GM19328 (cell line): ENCODE measurements around the gene TSPAN4.

ENCODE experiments used
- ATAC-seq: cut with Tn5 transposase; IDR thresholded peaks from one replicate; pipeline ENCODE4 v1.9.1; 2021; ENCODE audit warnings: mild to moderate bottlenecking, moderate library complexity; ENCODE audit not compliant: unreplicated experiment

The TSPAN4 gene

DNA sequence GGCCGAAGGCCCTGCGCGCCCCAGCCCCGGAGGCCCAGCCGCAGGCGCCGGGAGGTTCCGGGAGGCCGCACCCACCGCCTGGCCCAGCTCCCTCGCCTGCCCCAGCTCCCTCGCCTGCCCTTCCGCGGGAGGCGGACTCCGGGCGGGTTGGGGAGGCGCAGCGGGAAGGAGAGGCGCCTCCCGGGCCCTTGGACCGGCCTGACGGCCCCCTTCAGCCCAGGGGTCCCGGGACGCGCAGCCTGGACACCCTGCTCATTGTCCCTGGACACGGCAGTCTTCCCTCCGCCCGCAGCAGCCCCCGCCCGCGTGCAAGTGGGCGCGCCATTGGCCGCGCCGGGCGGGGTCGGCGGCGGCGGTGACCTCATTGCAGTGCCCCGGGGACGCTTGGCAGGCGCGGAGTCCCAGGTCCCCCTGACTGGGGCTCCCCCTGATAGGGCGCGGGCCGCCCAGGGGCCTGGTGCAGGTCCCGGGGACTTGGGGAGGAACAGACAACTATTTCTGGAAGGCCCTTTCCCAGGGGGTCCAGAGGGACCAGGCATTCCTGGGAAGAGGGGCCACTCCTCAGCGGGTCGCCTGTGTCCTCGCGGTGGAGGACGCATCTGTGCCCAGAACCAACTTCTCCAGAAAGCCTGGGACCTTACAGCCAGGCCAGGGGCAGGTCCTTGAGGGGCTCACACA lies 9.4 kb upstream of the TSPAN4 start:
- no peak for ATAC-seq

- no peak for ATAC-seq
Measured at GRCh38 chr11:833849-834311, 8.8 kb upstream of the TSPAN4 start.

GRCh38 chr11:834371-835316 lies 8.0 kb upstream of the TSPAN4 start:
- no peak for ATAC-seq

DNA sequence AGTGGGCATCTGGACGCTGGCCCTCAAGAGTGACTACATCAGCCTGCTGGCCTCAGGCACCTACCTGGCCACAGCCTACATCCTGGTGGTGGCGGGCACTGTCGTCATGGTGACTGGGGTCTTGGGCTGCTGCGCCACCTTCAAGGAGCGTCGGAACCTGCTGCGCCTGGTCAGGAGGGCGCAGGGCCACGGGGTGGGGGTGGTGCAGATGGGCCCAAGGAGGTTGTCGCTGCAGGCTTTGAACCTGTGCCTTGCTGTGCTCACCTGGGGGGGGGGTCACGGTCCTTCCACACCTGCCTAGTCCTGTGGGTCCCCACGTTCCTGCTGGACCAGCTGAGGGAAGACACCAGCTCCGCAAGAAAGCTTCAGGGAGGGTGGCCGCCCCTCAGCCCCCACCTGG lies 6.4 kb upstream of the TSPAN4 start:
- ATAC-seq: no peak

DNA sequence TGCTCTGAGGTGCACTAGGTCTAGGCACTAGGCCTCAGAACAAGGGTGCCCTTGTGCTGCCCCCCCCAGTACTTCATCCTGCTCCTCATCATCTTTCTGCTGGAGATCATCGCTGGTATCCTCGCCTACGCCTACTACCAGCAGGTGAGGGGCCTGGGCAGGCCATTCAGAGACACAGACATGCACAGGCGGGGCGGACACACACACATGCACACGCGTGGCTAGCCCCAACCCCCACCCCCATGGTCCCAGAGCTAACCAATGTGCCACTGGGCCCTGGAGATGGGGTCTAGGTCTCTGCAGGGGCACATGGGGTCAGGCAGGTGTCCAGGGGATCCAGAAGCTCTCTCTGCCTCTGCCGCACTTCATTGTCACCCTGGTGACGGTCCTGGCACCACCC lies 6.0 kb upstream of the TSPAN4 start:
- no peak for ATAC-seq

GRCh38 chr11:837189-837989 lies 5.3 kb upstream of the TSPAN4 start:
- ATAC-seq: no peak

- ATAC-seq: no peak
Measured at GRCh38 chr11:837990-838307, 4.7 kb upstream of the TSPAN4 start.

- no peak for ATAC-seq
Measured at GRCh38 chr11:838441-839279, 4.0 kb upstream of the TSPAN4 start.

DNA sequence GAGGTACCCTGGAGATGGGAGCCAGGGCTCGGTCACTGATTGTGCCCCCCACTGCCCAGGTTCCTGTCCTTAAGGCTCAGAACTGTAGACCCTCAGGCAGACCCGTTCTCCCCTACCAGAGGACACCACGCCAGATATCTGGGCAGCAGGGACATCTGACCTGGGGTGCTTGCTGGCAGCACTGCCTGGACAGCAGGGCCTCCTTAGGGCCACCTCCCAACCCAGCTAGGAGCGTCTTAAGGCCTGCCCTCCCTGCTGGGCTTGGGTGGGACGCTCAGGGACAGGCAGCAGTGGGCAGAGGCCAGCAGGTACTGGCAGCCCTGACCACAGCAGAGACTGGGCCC lies 3.4 kb upstream of the TSPAN4 start:
- no peak for ATAC-seq

DNA sequence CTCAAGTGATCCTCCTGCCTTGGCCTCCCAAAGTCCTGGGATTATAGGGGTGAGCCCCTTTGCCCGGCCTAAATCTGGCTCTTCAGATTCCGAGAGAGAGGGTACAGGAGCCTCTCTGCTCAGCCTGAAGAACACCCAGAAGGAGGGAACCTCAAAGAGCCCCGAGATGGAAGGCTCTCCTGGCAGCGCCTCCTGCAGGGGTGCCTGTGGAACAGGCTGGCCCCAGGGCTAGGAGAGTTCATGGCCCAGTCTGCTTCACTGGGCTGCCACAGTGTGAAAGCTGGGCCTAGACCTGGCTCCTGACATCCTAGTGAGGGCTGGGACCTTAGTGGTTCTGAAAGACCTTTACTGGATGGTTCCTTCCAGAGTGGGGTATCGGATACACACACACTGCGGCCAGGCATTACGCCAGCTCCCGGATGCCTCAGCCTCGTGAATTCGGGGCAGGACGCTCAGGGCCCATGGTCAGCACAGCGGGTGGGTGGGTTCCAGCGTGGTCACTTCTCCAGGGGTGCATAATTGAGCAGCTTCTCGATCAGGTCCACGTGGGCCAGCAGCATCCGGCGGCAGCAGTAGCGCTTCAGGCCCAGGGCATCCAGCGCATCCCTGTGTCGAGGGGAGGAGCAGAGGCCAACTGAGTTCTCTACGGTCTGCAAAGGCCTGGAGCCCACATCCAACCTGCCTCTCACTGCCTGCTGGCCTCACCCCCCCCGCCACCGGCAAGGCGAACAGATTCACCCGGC lies 2.6 kb upstream of the TSPAN4 start:
- no peak for ATAC-seq

DNA sequence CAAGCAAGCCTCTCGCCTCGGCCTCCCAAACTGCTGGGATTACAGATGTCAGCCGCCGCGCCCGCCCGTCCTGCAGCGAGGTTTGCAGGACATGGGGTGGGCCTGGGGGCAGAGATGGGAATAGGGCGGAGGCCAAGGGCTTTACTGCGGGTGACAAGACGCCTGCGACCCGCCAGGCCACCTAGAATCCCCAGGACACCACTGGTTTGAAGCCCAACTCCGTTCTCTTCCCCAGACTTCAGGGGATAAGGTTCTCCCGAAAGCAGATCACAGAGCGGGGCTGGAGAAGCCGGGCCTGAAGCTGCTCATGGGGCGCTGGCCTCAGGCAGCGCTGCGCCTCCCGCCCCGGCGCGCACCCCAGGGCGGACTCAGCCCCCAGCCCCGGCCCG lies 677 bp upstream of the TSPAN4 start:
- ATAC-seq: peak; percentile 12

- ATAC-seq: no peak
Measured at GRCh38 chr11:843086-843734, 558 bp downstream of the TSPAN4 start.

- no peak for ATAC-seq
Measured at GRCh38 chr11:843818-844692, 1.4 kb downstream of the TSPAN4 start.

DNA sequence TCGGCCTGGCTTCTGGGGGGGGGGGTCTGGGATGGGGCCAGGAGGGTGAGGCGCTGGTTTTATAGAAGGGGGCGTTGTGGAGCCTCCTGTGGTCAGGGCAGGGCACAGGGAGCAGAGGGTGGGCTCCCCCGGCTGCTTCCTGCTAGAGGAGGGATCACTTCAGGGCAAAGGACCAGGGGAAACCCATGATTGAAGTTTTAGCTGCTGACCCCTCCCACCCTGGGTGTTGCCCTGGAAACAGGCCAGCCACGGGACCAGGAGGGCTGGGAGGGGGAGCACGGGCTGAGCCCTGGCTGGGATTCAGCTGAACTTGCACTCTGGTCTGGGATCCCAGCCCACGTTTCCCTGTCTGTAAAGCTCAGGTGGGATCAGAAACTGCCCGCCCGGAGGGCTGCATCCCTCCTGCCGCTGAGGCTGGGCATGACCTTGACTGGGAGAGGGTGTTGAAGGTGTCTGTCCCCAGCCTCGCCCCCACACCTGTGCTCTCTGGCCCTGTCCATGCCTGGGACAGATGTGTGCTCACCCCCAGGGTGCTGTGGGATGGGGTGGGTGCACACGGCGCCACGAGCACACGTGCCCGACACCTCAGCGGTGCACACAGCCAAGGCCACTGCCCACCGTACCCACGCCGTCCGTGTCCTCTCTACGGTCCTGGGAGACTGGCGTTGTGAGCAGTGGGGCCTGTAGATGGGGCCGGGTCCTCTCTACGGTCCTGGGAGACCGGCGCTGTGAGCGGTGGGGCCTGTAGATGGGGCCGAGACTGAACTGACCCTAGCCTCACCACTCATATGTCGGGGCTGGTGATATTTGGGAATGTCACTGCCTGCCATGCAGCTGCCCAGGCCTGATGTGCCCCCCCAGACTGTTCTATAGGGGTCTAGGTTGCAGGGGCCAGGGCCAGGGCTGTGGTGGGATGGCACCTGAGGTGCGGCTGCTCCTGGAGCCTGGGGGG lies 2.3 kb downstream of the TSPAN4 start:
- no peak for ATAC-seq

GRCh38 chr11:845872-846495 lies 3.3 kb downstream of the TSPAN4 start:
- no peak for ATAC-seq

DNA sequence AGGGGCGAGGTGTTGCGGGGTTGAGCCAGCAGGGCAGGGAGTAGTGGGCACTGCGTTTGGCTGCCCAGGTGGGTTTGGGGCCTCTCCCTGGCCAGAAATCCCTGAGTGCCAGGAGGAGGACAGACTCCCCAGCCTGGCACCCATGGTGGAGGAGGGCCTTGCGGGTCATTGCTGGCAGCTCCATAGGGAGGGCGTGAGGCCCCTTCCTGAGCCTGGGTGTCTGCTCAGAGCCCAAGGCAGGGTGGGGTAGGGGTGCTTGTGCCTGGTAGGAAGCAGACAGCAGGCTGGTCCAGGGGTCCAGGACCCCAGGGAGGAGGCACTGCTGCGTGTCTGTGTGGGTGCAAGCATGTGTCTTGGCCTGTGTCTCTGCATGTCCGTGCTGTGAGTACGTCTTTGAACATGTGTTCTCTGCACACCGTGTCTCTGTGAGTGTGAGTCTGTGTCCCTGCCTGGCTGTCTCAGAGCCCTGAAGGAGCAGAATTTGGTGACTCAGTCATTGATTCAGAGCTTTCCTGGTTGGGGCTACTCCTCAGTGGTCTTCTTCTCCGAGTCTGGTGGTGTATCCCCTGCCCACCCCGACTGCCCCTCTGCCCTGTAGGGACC lies 3.9 kb downstream of the TSPAN4 start:
- no peak for ATAC-seq

DNA sequence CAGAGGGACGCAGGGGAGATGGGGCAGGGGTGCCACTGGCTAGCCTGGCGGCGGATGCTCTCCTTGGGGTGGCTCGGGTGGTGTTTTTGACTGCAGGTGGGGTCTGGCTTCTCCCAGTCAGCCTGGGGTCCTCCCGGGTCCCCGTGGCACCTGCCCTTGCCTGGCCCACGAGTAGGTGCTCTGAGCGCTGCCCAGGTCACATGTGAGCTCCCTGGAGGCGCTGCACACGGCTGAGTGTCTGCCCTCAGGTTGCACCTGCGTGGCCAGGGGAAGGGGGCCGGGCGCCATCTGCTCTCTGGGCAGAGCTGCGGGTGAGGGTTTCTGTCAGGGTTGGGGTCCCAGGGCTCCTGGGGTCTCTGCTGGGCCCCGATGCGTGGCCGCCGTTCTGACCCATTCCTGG lies 5.2 kb downstream of the TSPAN4 start:
- no peak for ATAC-seq
